Nephron (organoid): ENCODE measurements around the gene FOXO6.

Experiments used
- H3K27ac Mint-ChIP-seq, 3 experiments: 2 replicates each; pipeline ENCODE4 v1.8.0; 2020; ENCODE audit warnings: mixed read lengths in 3 of 3, mild to moderate bottlenecking in 2 of 3, moderate library complexity in 1 of 3
- H3K27me3 Mint-ChIP-seq: 2 replicates; pipeline ENCODE4 v1.8.0; 2021; ENCODE audit warnings: low read depth, mild to moderate bottlenecking, moderate library complexity, mixed read lengths
- H3K36me3 Mint-ChIP-seq: 2 replicates; pipeline ENCODE4 v1.8.0; 2020; ENCODE audit warnings: low read depth, mixed read lengths
- H3K4me1 Mint-ChIP-seq: 2 replicates; pipeline ENCODE4 v1.8.0; 2020; ENCODE audit warnings: mixed read lengths
- H3K4me3 Mint-ChIP-seq, 3 experiments: 2 replicates each; pipeline ENCODE4 v1.8.0; 2020; ENCODE audit warnings: mild to moderate bottlenecking in 3 of 3, mixed read lengths in 3 of 3, moderate library complexity in 2 of 3
- H3K9me3 Mint-ChIP-seq: 2 replicates; pipeline ENCODE4 v1.8.0; 2020; ENCODE audit warnings: mixed read lengths
- TF ChIP-seq, protein P1 (sequence below), 3 experiments: fragments of 200-600 bp; sonication (generic); IDR thresholded peaks; one replicate each; pipeline ENCODE4 v1.5.0; 2021; ENCODE audit warnings: antibody characterized with exemption in 3 of 3; ENCODE audit not compliant: unreplicated experiment in 3 of 3

FOXO6 gene

DNA sequence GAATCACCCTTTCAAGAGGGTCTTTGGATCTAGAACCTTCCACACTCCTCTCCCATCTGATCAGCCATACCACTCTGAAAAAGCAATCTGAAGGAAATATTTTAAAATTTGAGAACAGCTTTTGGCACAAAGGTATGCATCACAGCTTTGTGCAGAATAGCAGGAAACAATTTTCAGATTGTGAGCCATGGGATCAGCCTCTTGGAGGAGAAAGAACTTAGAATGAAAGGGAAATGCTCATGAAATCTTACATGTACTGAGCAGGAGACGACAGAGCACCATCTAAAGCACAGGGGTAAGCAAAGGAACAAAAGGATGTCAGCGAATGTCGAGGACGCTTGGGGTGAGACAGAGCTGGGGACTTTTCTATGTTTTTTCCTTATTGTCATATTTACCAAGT, 68.8 kb downstream of the FOXO6 start:
- no peaks in the 10 kb centered on the region for H3K36me3 Mint-ChIP-seq
- H3K27me3 Mint-ChIP-seq: peaks cover 8% of the 10 kb centered on the region
- H3K4me1 Mint-ChIP-seq: peaks cover 54% of the 10 kb centered on the region
- peak overlapping the region; percentile 18 to 60 (median 37) for H3K27ac Mint-ChIP-seq
- no peak overlapping the region for H3K4me3 Mint-ChIP-seq
- TF ChIP-seq, protein P1, sequence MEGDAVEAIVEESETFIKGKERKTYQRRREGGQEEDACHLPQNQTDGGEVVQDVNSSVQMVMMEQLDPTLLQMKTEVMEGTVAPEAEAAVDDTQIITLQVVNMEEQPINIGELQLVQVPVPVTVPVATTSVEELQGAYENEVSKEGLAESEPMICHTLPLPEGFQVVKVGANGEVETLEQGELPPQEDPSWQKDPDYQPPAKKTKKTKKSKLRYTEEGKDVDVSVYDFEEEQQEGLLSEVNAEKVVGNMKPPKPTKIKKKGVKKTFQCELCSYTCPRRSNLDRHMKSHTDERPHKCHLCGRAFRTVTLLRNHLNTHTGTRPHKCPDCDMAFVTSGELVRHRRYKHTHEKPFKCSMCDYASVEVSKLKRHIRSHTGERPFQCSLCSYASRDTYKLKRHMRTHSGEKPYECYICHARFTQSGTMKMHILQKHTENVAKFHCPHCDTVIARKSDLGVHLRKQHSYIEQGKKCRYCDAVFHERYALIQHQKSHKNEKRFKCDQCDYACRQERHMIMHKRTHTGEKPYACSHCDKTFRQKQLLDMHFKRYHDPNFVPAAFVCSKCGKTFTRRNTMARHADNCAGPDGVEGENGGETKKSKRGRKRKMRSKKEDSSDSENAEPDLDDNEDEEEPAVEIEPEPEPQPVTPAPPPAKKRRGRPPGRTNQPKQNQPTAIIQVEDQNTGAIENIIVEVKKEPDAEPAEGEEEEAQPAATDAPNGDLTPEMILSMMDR (IDR thresholded peaks at IDR 0.05; ENCODE audit: unreplicated experiment in 3 of 3): no peak
- no peaks in the 10 kb centered on the region for H3K9me3 Mint-ChIP-seq

DNA sequence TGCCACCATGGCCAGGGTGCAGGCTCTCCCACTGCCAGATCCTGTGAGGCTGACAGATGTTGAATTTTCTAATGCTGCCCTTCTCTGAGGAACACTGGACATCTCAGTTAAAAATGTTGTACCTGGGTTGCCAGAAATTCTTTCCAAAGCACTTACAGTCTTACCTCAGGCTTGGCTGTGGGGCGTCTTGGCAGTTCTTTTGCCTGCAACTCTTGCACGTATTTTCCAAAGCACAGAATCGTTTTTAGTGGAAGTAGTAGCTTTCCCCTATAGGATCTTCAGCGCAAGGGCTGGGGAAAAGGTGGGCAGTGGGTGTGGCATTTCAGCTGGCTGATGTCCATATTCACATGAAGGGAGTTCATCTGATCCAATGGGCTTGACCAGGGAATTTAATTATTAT, 69.3 kb downstream of the FOXO6 start:
- H3K4me3 Mint-ChIP-seq: no peak overlapping the region
- peaks cover 59% of the 10 kb centered on the region for H3K4me1 Mint-ChIP-seq
- no peaks in the 10 kb centered on the region for H3K9me3 Mint-ChIP-seq
- peaks cover 13% of the 10 kb centered on the region for H3K27me3 Mint-ChIP-seq
- H3K36me3 Mint-ChIP-seq: no peaks in the 10 kb centered on the region
- TF ChIP-seq, protein P1 (IDR thresholded peaks at IDR 0.05; ENCODE audit: unreplicated experiment in 3 of 3): no peak
- peak overlapping the region in 2 of 3 experiments; percentile 37 to 50 for H3K27ac Mint-ChIP-seq

DNA sequence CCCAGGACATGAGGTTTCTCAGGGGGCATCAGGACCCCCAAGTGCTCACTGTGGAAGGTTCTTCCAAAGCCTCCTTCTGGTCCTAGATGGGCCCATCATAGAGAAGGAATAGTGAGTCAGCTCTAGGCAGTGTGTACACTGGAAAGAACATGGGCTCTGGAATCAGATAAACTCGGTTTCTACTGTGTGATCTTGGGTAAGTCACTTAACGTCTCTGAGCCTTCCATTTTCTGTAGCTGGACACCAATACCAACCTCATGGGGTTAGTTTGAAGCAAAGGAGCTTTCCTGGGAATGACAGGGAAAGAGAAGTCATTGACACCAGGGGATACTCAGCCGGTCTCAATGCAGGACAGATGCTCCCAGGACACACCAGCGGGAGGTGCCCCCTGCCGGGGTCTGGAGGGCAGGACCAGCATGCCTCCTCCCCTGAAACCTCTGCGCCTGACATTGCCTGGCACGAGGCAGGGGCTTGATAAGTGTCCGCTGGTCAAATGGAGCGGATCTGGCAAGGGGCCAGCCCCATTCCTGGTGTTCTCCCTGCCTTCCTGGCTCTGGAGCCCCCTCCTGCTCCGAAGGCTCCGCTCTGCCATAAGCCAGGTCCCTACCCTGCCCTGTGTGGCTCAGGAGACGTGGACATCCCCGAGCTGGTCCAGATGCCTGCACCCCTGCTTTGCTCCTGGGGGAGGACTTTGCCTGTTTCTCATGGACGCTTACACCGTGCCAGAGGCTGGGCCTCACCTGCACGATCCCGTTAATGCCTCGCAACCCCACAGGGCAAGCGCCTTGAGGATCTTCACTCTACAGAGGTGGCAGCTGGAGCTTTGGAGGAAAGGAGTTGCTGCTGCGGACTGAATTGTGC, 70.5 kb downstream of the FOXO6 start:
- Mint-ChIP-seq H3K27ac (no peak overlapping the region), H3K27me3 (peaks cover 21% of the 10 kb centered on the region), H3K4me3 (no peak overlapping the region), H3K4me1 (peaks cover 70% of the 10 kb centered on the region), H3K9me3 (no peaks in the 10 kb centered on the region), H3K36me3 (no peaks in the 10 kb centered on the region)
- TF ChIP-seq, protein P1 (IDR thresholded peaks at IDR 0.05; ENCODE audit: unreplicated experiment in 3 of 3): no peak
